Skeletal muscle satellite cell (primary cell): Measurements from ENCODE around the gene MARCHF6.
"Not testable (repeated sequence)": the region's sequence is repeated elsewhere in the genome, so short reads cannot be mapped to it uniquely, and the experiment has no call there.

Experiments used
- H3K27me3 ChIP-seq: 2 replicates; pipeline ENCODE4 v1.7.0; 2013; ENCODE audit warnings: low read length; ENCODE audit not compliant: control insufficient read depth, insufficient read depth
- H3K36me3 ChIP-seq: 2 replicates; pipeline ENCODE4 v1.7.0; 2013; ENCODE audit warnings: mild to moderate bottlenecking, control low read depth, low read length; ENCODE audit not compliant: insufficient read depth
- H3K4me1 ChIP-seq: 2 replicates; pipeline ENCODE4 v1.7.0; 2013; ENCODE audit warnings: low read length; ENCODE audit not compliant: control insufficient read depth, insufficient read depth
- H3K4me2 ChIP-seq: 2 replicates; pipeline ENCODE4 v1.7.0; 2013; ENCODE audit warnings: mild to moderate bottlenecking, low read length
- H3K4me3 ChIP-seq: 2 replicates; pipeline ENCODE4 v1.7.0; 2013; ENCODE audit warnings: low read length
- H3K9ac ChIP-seq: 2 replicates; pipeline ENCODE4 v1.7.0; 2013; ENCODE audit warnings: mild to moderate bottlenecking, low read depth, low read length, moderate library complexity
- H3K9me3 ChIP-seq: replicated peaks from 2 replicates; pipeline ENCODE4 v1.7.0; 2013; ENCODE audit warnings: mild to moderate bottlenecking, control low read depth, low read length

MARCHF6 gene

GRCh38 chr5:10358999-10359398 is 5.5 kb downstream of the MARCHF6 start:
- no peak overlapping the region for H3K4me2 ChIP-seq
- no peaks in the 10 kb centered on the region for H3K9me3 ChIP-seq
- peaks cover 18% of the 10 kb centered on the region for H3K4me1 ChIP-seq
- no peak overlapping the region for H3K9ac ChIP-seq
- H3K4me3 ChIP-seq: no peak overlapping the region
- H3K27me3 ChIP-seq: no peaks in the 10 kb centered on the region
- H3K36me3 ChIP-seq: no peaks in the 10 kb centered on the region

- Histone ChIP-seq H3K4me1 (peaks cover 15% of the 10 kb centered on the region), H3K27me3 (no peaks in the 10 kb centered on the region), H3K9me3 (no peaks in the 10 kb centered on the region), H3K36me3 (no peaks in the 10 kb centered on the region), H3K9ac (no peak overlapping the region), H3K4me3 (no peak overlapping the region), H3K4me2 (no peak overlapping the region)
Observed at GRCh38 chr5:10360686-10361085, 7.2 kb downstream of the MARCHF6 start.

- Histone ChIP-seq H3K27me3 (no peaks in the 10 kb centered on the region), H3K36me3 (no peaks in the 10 kb centered on the region), H3K4me1 (peaks cover 14% of the 10 kb centered on the region), H3K9ac (no peak overlapping the region), H3K4me2 (no peak overlapping the region), H3K9me3 (no peaks in the 10 kb centered on the region), H3K4me3 (no peak overlapping the region)
Observed at GRCh38 chr5:10363519-10364185, 10.2 kb downstream of the MARCHF6 start.

GRCh38 chr5:10364186-10364689 is 10.7 kb downstream of the MARCHF6 start:
- Histone ChIP-seq H3K9ac (no peak overlapping the region), H3K9me3 (no peaks in the 10 kb centered on the region), H3K4me1 (peaks cover 14% of the 10 kb centered on the region), H3K36me3 (no peaks in the 10 kb centered on the region), H3K4me2 (no peak overlapping the region), H3K27me3 (no peaks in the 10 kb centered on the region), H3K4me3 (no peak overlapping the region)

- no peaks in the 10 kb centered on the region for H3K9me3 ChIP-seq
- no peaks in the 10 kb centered on the region for H3K36me3 ChIP-seq
- H3K9ac ChIP-seq: no peak overlapping the region
- H3K4me1 ChIP-seq: peaks cover 14% of the 10 kb centered on the region
- no peak overlapping the region for H3K4me3 ChIP-seq
- H3K4me2 ChIP-seq: no peak overlapping the region
- no peaks in the 10 kb centered on the region for H3K27me3 ChIP-seq
Observed at GRCh38 chr5:10365782-10366181, 12.3 kb downstream of the MARCHF6 start.

- peak overlapping the region; percentile 65 for H3K4me2 ChIP-seq
- no peaks in the 10 kb centered on the region for H3K27me3 ChIP-seq
- H3K4me1 ChIP-seq: peaks cover 14% of the 10 kb centered on the region
- peak overlapping the region; percentile 28 for H3K4me3 ChIP-seq
- no peaks in the 10 kb centered on the region for H3K9me3 ChIP-seq
- H3K36me3 ChIP-seq: no peaks in the 10 kb centered on the region
- H3K9ac ChIP-seq: peak overlapping the region; percentile 73
Observed at GRCh38 chr5:10366310-10367272, 13.1 kb downstream of the MARCHF6 start.

GRCh38 chr5:10367579-10367978 is 14.1 kb downstream of the MARCHF6 start:
- Histone ChIP-seq H3K4me1 (peaks cover 14% of the 10 kb centered on the region), H3K27me3 (no peaks in the 10 kb centered on the region), H3K4me3 (no peak overlapping the region), H3K4me2 (no peak overlapping the region), H3K36me3 (no peaks in the 10 kb centered on the region), H3K9ac (no peak overlapping the region), H3K9me3 (no peaks in the 10 kb centered on the region)

GRCh38 chr5:10370931-10371330 is 17.4 kb downstream of the MARCHF6 start:
- H3K9me3 ChIP-seq: no peaks in the 10 kb centered on the region
- peaks cover 22% of the 10 kb centered on the region for H3K4me1 ChIP-seq
- H3K27me3 ChIP-seq: no peaks in the 10 kb centered on the region
- H3K36me3 ChIP-seq: no peaks in the 10 kb centered on the region
- H3K4me3 ChIP-seq: no peak overlapping the region
- H3K9ac ChIP-seq: no peak overlapping the region
- no peak overlapping the region for H3K4me2 ChIP-seq

- H3K4me3 ChIP-seq, H3K9ac ChIP-seq, H3K27me3 ChIP-seq, H3K36me3 ChIP-seq, H3K9me3 ChIP-seq, H3K4me2 ChIP-seq: not testable (repeated sequence)
- peaks cover 18% of the 10 kb centered on the region for H3K4me1 ChIP-seq
Observed at GRCh38 chr5:10371369-10371768, 17.9 kb downstream of the MARCHF6 start.

- Histone ChIP-seq H3K9me3 (no peaks in the 10 kb centered on the region), H3K36me3 (peaks cover 5% of the 10 kb centered on the region), H3K4me2 (no peak overlapping the region), H3K27me3 (no peaks in the 10 kb centered on the region), H3K4me1 (peaks cover 10% of the 10 kb centered on the region), H3K4me3 (no peak overlapping the region), H3K9ac (no peak overlapping the region)
Observed at GRCh38 chr5:10372726-10373709, 19.5 kb downstream of the MARCHF6 start.
